Stimulated activated CD4-positive, alpha-beta T cell treated with anti-CD3 and anti-CD28 coated beads, Interleukin-4, amount 100 ng/mL, for 24 hours (primary cell): Measurements from ENCODE around the gene PRRC2B.

Experiments
- DNase-seq: peaks from one replicate; pipeline ENCODE4 v3.0.0-alpha.2; 2020

Gene PRRC2B

GRCh38 chr9:131473891-131474290, 80.0 kb downstream of the PRRC2B start:
- DNase-seq = no peak

GRCh38 chr9:131474711-131475110, 80.8 kb downstream of the PRRC2B start:
- no peak for DNase-seq

- DNase-seq = no peak
Observed at GRCh38 chr9:131475111-131475955, 81.4 kb downstream of the PRRC2B start.

- no peak for DNase-seq
Observed at GRCh38 chr9:131475956-131476776, 82.3 kb downstream of the PRRC2B start.

GRCh38 chr9:131476777-131477345, 83.0 kb downstream of the PRRC2B start:
- no peak for DNase-seq

GRCh38 chr9:131477367-131477766, 83.5 kb downstream of the PRRC2B start:
- no peak for DNase-seq

- no peak for DNase-seq
Observed at GRCh38 chr9:131477816-131478419, 84.0 kb downstream of the PRRC2B start.

- DNase-seq = peak; percentile 64
Observed at GRCh38 chr9:131478421-131478868, 84.6 kb downstream of the PRRC2B start.

- no peak for DNase-seq
Observed at GRCh38 chr9:131478911-131479310, 85.0 kb downstream of the PRRC2B start.

GRCh38 chr9:131480258-131480657, 86.4 kb downstream of the PRRC2B start:
- DNase-seq = no peak

- DNase-seq = no peak
Observed at GRCh38 chr9:131481441-131482342, 87.8 kb downstream of the PRRC2B start.

GRCh38 chr9:131482343-131483006, 88.6 kb downstream of the PRRC2B start:
- DNase-seq = no peak

- no peak for DNase-seq
Observed at GRCh38 chr9:131483319-131484050, 89.6 kb downstream of the PRRC2B start.

GRCh38 chr9:131484051-131484445, 90.2 kb downstream of the PRRC2B start:
- no peak for DNase-seq

- DNase-seq = no peak
Observed at GRCh38 chr9:131484560-131485185, 90.8 kb downstream of the PRRC2B start.

- no peak for DNase-seq
Observed at GRCh38 chr9:131485206-131485605, 91.3 kb downstream of the PRRC2B start.

- no peak for DNase-seq
Observed at GRCh38 chr9:131485728-131486422, 92.0 kb downstream of the PRRC2B start.

- no peak for DNase-seq
Observed at GRCh38 chr9:131487001-131487400, 93.1 kb downstream of the PRRC2B start.

GRCh38 chr9:131487621-131488031, 93.7 kb downstream of the PRRC2B start:
- DNase-seq = no peak

GRCh38 chr9:131490514-131490913, 96.6 kb downstream of the PRRC2B start:
- DNase-seq = no peak
